ENCODE measurements around the gene A4GALT. TPM values are rescaled to one million over a fixed set of nuclear protein-coding genes. Genes with fewer than 3 reads are reported as not detected.
"Not testable (repeated sequence)": the region's sequence is repeated elsewhere in the genome, so short reads cannot be mapped to it uniquely, and the experiment has no call there.

The A4GALT gene
- total and polyA plus RNA-seq, 2 experiments from 2014 or later = 2.2 to 4.4 TPM

DNA sequence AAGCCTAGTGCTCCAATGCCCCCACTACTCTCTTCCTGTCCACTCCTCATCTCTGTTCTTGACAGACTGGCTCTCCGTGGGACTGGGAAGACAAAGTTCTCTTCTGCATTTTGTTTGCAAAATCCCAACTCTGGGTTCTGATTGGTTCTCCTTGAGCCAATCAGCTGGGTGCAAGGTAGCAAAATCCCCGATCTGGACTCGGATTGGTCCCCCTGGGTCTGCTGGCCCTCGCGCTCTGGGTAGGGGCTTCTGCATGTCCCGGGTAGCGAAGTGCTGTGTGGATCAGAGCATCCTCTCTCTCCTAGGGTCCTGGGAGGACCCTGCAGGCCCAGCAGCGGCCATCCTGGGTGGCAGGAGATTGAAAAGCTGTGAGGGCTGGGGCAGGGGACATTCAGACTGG is 22.3 kb upstream of the A4GALT start:
- no peak overlapping the region for H3K4me2 ChIP-seq
- no peaks in the 10 kb centered on the region for H3K27me3 ChIP-seq
- H3K36me3 ChIP-seq (replicated peaks; ENCODE audit: insufficient read depth, low read depth) = no peaks in the 10 kb centered on the region
- peak overlapping the region; percentile 60 for H3K27ac ChIP-seq
- no peak overlapping the region for H3K4me3 ChIP-seq
- 84% methylated on average over 8 of the region's 8 CpGs for WGBS (ENCODE audit: low lambda C conversion rate, missing lambda C conversion rate)
- H3K4me1 ChIP-seq (ENCODE audit: insufficient read depth) = peaks cover 9% of the 10 kb centered on the region
- H3K79me2 ChIP-seq = no peaks in the 10 kb centered on the region
- no peaks in the 10 kb centered on the region for H3K9me2 ChIP-seq (replicated peaks; ENCODE audit: insufficient read depth)
- TF ChIP-seq, protein P1, sequence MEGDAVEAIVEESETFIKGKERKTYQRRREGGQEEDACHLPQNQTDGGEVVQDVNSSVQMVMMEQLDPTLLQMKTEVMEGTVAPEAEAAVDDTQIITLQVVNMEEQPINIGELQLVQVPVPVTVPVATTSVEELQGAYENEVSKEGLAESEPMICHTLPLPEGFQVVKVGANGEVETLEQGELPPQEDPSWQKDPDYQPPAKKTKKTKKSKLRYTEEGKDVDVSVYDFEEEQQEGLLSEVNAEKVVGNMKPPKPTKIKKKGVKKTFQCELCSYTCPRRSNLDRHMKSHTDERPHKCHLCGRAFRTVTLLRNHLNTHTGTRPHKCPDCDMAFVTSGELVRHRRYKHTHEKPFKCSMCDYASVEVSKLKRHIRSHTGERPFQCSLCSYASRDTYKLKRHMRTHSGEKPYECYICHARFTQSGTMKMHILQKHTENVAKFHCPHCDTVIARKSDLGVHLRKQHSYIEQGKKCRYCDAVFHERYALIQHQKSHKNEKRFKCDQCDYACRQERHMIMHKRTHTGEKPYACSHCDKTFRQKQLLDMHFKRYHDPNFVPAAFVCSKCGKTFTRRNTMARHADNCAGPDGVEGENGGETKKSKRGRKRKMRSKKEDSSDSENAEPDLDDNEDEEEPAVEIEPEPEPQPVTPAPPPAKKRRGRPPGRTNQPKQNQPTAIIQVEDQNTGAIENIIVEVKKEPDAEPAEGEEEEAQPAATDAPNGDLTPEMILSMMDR (IDR thresholded peaks at IDR 0.05; ENCODE audit: poor library complexity) = no peak
- TF ChIP-seq EZH2phosphoT487 (IDR thresholded peaks at IDR 0.05; ENCODE audit: low read depth, severe bottlenecking, unreplicated experiment) (no peak), EZH2 (IDR thresholded peaks at IDR 0.05; ENCODE audit: borderline replicate concordance) (no peak)
- no peak for DNase-seq (ENCODE audit: low spot score)
- H4K20me1 ChIP-seq (ENCODE audit: insufficient read depth, poor library complexity, severe bottlenecking) = no peaks in the 10 kb centered on the region
- no peaks in the 10 kb centered on the region for H3K9me3 ChIP-seq (ENCODE audit: low read depth)
- H2AFZ ChIP-seq = no peak overlapping the region

DNA sequence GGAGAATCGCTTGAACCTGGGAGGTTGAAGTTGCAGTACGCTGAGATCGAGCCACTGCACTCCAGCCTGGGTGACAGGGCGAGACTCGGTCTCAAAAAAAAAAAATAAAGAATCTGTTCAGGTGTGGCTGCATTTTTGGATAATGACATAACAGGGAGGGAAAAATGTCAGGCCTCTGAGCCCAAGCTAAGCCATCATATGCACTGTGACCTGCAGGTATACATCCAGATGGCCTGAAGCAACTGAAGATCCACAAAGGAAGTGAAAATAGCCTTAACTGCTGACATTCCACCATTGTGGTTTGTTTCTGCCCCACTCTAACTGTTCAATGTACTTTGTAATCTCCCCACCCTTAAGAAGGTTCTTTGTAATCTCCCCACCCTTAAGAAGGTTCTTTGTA is 19.6 kb upstream of the A4GALT start:
- not testable (repeated sequence) for H3K4me1 ChIP-seq (ENCODE audit: insufficient read depth); H3K9me3 ChIP-seq (ENCODE audit: low read depth); H4K20me1 ChIP-seq (ENCODE audit: insufficient read depth, poor library complexity, severe bottlenecking); H3K4me3 ChIP-seq; H3K4me2 ChIP-seq; H3K27me3 ChIP-seq; H3K9me2 ChIP-seq (replicated peaks; ENCODE audit: insufficient read depth); H2AFZ ChIP-seq; H3K79me2 ChIP-seq; DNase-seq (ENCODE audit: low spot score); H3K36me3 ChIP-seq (replicated peaks; ENCODE audit: insufficient read depth, low read depth); H3K27ac ChIP-seq
- 84% methylated on average over 5 of the region's 5 CpGs for WGBS (ENCODE audit: low lambda C conversion rate, missing lambda C conversion rate)

DNA sequence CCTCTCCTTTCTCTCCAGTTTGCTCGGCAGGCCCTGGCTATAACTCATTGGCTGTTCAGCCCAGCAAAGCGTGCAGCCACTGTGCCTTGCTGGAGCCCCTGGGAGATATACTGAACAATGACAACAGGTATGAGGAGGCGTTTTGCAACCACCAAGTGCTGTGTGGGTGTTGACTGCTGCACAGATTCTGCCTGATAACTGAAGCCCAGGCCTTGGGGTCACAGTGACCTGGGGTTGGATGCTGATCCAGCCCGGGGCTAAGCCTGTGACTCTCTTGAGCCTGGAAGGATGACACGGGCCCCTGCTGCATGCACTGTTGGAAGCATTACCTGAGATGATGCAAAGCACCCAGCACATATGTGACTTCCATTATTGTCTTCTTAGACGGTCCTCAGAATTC is 13.7 kb upstream of the A4GALT start:
- WGBS (ENCODE audit: low lambda C conversion rate, missing lambda C conversion rate) = 79% methylated on average over 6 of the region's 6 CpGs
- no peak overlapping the region for H3K27ac ChIP-seq
- no peaks in the 10 kb centered on the region for H3K27me3 ChIP-seq
- H3K4me2 ChIP-seq = no peak overlapping the region
- no peaks in the 10 kb centered on the region for H3K36me3 ChIP-seq (replicated peaks; ENCODE audit: insufficient read depth, low read depth)
- H3K4me1 ChIP-seq (ENCODE audit: insufficient read depth) = no peaks in the 10 kb centered on the region
- H3K9me3 ChIP-seq (ENCODE audit: low read depth) = no peaks in the 10 kb centered on the region
- H3K9me2 ChIP-seq (replicated peaks; ENCODE audit: insufficient read depth) = no peaks in the 10 kb centered on the region
- H3K79me2 ChIP-seq = no peaks in the 10 kb centered on the region
- no peak overlapping the region for H3K4me3 ChIP-seq
- no peaks in the 10 kb centered on the region for H4K20me1 ChIP-seq (ENCODE audit: insufficient read depth, poor library complexity, severe bottlenecking)
- TF ChIP-seq, protein P1 (IDR thresholded peaks at IDR 0.05; ENCODE audit: poor library complexity) = no peak
- no peak for TF ChIP-seq EZH2 (IDR thresholded peaks at IDR 0.05; ENCODE audit: borderline replicate concordance)
- TF ChIP-seq EZH2phosphoT487 (IDR thresholded peaks at IDR 0.05; ENCODE audit: low read depth, severe bottlenecking, unreplicated experiment) = no peak
- no peak overlapping the region for H2AFZ ChIP-seq
- no peak for DNase-seq (ENCODE audit: low spot score)

DNA sequence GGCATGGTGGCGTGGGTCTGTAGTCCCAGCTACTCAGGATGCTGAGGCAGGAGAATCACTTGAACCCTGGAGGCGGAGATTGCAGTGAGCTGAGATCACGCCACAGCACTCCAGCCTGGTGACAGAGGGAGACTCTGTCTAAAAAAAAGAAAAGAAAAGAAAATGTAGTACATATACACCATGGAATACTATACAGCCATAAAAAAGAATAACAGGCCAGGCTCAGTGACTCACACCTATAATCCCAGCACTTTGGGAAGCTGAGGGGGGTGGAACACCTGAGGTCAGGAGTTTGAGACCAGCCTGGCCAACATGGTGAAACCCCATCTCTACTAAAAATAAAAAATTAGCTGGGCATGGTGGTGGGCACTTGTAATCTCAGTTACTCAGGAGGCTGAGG is 12.7 kb upstream of the A4GALT start:
- not testable (repeated sequence) for DNase-seq (ENCODE audit: low spot score); H3K4me2 ChIP-seq; H3K27me3 ChIP-seq; H2AFZ ChIP-seq; H3K4me1 ChIP-seq (ENCODE audit: insufficient read depth); H3K9me2 ChIP-seq (replicated peaks; ENCODE audit: insufficient read depth); H3K27ac ChIP-seq; H4K20me1 ChIP-seq (ENCODE audit: insufficient read depth, poor library complexity, severe bottlenecking); H3K79me2 ChIP-seq; H3K4me3 ChIP-seq; H3K36me3 ChIP-seq (replicated peaks; ENCODE audit: insufficient read depth, low read depth); H3K9me3 ChIP-seq (ENCODE audit: low read depth)
- 94% methylated on average over 3 of the region's 3 CpGs for WGBS (ENCODE audit: low lambda C conversion rate, missing lambda C conversion rate)

DNA sequence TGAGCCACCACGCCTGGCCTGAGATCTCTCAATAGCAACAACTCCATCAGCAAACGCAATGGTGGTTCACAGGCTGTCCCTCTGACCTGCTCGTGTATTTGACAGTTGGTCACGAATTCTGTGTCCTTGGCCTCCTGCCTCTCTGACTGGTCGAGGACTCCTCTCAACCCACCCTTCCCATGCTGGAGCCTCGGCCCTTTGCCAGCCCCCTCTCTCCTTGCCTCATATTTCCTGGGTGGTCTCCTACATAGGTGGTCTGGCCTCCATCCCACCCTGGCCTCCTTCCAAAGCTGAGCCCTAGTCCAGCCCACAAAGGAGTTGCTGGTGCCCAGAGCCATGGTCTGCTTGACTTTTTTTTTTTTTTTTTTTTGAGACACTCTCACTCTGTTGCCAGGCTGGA is 11.4 kb upstream of the A4GALT start:
- Histone ChIP-seq H3K79me2 (no peaks in the 10 kb centered on the region), H3K4me2 (no peak overlapping the region), H4K20me1 (ENCODE audit: insufficient read depth, poor library complexity, severe bottlenecking) (no peaks in the 10 kb centered on the region), H3K36me3 (replicated peaks; ENCODE audit: insufficient read depth, low read depth) (no peaks in the 10 kb centered on the region), H3K4me3 (no peak overlapping the region), H3K27me3 (no peaks in the 10 kb centered on the region), H3K9me2 (replicated peaks; ENCODE audit: insufficient read depth) (no peaks in the 10 kb centered on the region), H3K27ac (no peak overlapping the region), H2AFZ (no peak overlapping the region), H3K9me3 (ENCODE audit: low read depth) (no peaks in the 10 kb centered on the region), H3K4me1 (ENCODE audit: insufficient read depth) (no peaks in the 10 kb centered on the region)
- no peak for DNase-seq (ENCODE audit: low spot score)
- TF ChIP-seq EZH2phosphoT487 (IDR thresholded peaks at IDR 0.05; ENCODE audit: low read depth, severe bottlenecking, unreplicated experiment) = no peak
- TF ChIP-seq EZH2 (IDR thresholded peaks at IDR 0.05; ENCODE audit: borderline replicate concordance) = no peak
- 83% methylated on average over 6 of the region's 6 CpGs for WGBS (ENCODE audit: low lambda C conversion rate, missing lambda C conversion rate)

All from hepatocyte (in vitro differentiated cells).